Left lung (tissue), 10 donors: Measurements from ENCODE around the gene IDH1. TPM values are rescaled to one million over a fixed set of nuclear protein-coding genes. Genes with fewer than 3 reads are reported as not detected.
"Not testable (repeated sequence)": the region's sequence is repeated elsewhere in the genome, so short reads cannot be mapped to it uniquely, and the experiment has no call there.

Source experiments
- ATAC-seq: fragments of 200-7000 bp; cut with Tn5 transposase; one replicate; pipeline ENCODE4 v1.9.1; 2020; ENCODE audit warnings: moderate library complexity
- DNase-seq, 4 donors: peaks; one replicate each; pipeline ENCODE4 v3.0.0-alpha.2; 2013 to 2020
- H3K27ac ChIP-seq, 2 donors: fragments of 200-600 bp; sonication (generic) in 1 of 2; one replicate each; pipeline versions ENCODE4 v1.5.0 to v1.8.0; 2020 to 2021
- H3K27me3 ChIP-seq, 2 donors: fragments of 200-600 bp; sonication (generic) in 1 of 2; one replicate each; pipeline versions ENCODE4 v1.5.0 to v1.8.0; 2020 to 2021
- H3K36me3 ChIP-seq, 2 donors: fragments of 200-600 bp; sonication (generic) in 1 of 2; one replicate each; pipeline versions ENCODE4 v1.5.0 to v1.8.0; 2020 to 2021
- H3K4me1 ChIP-seq, 2 donors: fragments of 200-600 bp; one replicate each; pipeline ENCODE4 v1.8.0; 2021
- H3K4me3 ChIP-seq, 2 donors: fragments of 200-600 bp; sonication (generic) in 1 of 2; one replicate each; pipeline versions ENCODE4 v1.5.0 to v1.8.0; 2020 to 2021; ENCODE audit warnings: mild to moderate bottlenecking in 1 of 2
- H3K9me3 ChIP-seq, 2 donors: fragments of 200-600 bp; sonication (generic) in 1 of 2; one replicate each; pipeline versions ENCODE4 v1.5.0 to v1.8.0; 2020 to 2021
- intact Hi-C, 2 donors: fragments of 100-400 bp; cut with DNase I; formaldehyde crosslinking; loops; one replicate each; pipeline versions ENCODE4 v1.11.2 to v1.14.2; 2022
- polyA plus RNA-seq, 6 donors: library from polyadenylated mRNA; unstranded; fragments of 120-200 nt; gene quantifications; one replicate each; pipeline ENCODE4 v1.2.1, GENCODE V29; 2013; ENCODE audit not compliant: insufficient read length in 6 of 6
- total RNA-seq, 2 donors: library from RNA; stranded (reverse); fragmentation: NEBNext Ultra II Directional; extraction: Animal tissue kit (Norgen Biotek cat#: 25700); gene quantifications; one replicate each; pipeline ENCODE4 v1.2.1, GENCODE V29; 2021
- TF ChIP-seq, protein P1 (sequence below), 2 donors: fragments of 200-600 bp; sonication (generic) in 1 of 2; IDR thresholded peaks; one replicate each; pipeline versions ENCODE4 v1.5.0 to v1.8.0; 2021; ENCODE audit warnings: antibody characterized with exemption in 2 of 2
- donor health status: DM: no; HTN: yes; CAD: no.
- donor health status: DM: no; HTN: no; CAD: no.

IDH1 gene
- total and polyA plus RNA-seq, 8 donors: 79.7 to 213 (median 91.5) TPM

DNA sequence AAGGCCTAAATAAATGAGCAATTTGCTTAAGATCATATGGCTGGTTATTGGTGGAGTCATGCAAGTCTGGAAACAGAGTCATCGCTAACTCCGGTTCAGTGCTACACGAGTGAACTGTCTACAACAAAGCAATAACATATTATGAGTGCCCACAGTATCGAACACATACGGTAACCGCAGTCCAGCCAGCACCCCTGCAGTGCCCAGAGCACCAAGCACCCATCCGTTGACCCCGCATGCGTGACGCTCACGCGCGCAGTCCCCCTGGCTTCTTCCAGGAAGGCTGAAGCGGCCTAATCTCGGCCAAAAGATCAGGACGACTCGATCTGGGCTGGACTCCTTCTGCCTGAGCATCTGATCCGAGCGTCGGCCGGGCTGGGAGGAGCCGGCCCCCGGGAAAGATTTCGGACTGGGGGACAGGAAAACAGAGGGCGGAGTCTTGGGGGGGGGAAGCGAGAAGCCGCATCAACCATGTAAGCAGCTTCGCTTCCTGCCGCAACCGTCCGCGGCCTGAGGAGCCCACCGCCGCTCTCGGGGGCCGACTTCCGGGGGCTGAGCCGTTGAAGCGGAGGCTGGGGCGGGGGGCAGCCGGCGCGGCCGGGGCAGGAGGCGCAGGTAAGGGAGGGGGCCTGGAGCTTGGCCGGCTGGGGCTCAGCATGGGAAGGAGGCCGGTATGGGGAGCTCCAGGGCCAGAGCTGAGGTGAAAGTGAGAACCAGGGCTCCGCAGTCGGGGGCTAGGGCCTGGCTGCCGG, 11.1 kb upstream of the IDH1 start, which contains the start of gene PIKFYVE:
Gene PIKFYVE, plus strand, starts transcription at position 455 of the 752 bp plus-strand sequence. CDS start 5,265 bp downstream, outside the sequence.
- H3K27me3 ChIP-seq: no peaks in the 10 kb centered on the region
- DNase-seq (peak; percentile 95 to 98 (median 96)), ATAC-seq (peak; percentile 98)
- no peaks in the 10 kb centered on the region for H3K36me3 ChIP-seq
- H3K27ac ChIP-seq: peak within 1 kb of the TSS; percentile 96 to 97
- peaks cover 15 to 41% of the 10 kb centered on the region in 2 donors for H3K4me1 ChIP-seq
- TF ChIP-seq, protein P1, sequence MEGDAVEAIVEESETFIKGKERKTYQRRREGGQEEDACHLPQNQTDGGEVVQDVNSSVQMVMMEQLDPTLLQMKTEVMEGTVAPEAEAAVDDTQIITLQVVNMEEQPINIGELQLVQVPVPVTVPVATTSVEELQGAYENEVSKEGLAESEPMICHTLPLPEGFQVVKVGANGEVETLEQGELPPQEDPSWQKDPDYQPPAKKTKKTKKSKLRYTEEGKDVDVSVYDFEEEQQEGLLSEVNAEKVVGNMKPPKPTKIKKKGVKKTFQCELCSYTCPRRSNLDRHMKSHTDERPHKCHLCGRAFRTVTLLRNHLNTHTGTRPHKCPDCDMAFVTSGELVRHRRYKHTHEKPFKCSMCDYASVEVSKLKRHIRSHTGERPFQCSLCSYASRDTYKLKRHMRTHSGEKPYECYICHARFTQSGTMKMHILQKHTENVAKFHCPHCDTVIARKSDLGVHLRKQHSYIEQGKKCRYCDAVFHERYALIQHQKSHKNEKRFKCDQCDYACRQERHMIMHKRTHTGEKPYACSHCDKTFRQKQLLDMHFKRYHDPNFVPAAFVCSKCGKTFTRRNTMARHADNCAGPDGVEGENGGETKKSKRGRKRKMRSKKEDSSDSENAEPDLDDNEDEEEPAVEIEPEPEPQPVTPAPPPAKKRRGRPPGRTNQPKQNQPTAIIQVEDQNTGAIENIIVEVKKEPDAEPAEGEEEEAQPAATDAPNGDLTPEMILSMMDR (IDR thresholded peaks at IDR 0.05): no peak
- H3K4me3 ChIP-seq: peak within 1 kb of the TSS; percentile 97
- no peaks in the 10 kb centered on the region for H3K9me3 ChIP-seq
- intact Hi-C loops: no loop called here

DNA sequence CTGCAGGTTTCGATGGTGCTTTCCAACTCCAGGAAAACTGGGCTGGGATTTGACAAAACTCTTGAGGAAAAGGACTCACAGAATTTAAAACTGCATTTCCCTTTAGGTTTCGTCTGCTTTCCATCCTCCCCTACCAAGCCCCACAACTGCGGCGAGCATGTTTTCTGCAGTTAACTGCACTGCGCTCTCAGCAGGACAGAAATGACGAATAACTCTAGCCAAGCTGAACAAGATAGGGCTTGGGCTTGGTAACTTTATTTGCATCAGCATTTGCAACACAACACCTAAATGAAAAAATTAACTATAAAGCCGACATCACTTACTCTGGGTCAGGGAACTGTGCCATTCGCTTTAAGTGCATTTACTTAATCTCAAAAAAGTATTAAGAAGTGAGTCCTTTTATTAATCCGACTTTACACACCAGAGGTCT, 10.5 kb upstream of the IDH1 start:
- intact Hi-C loops: no loop called here
- no peaks in the 10 kb centered on the region for H3K9me3 ChIP-seq
- peaks cover 15 to 41% of the 10 kb centered on the region in 2 donors for H3K4me1 ChIP-seq
- peak; percentile 61 for ATAC-seq
- peak in 2 of 4 donors; percentile 36 to 52 for DNase-seq
- no peaks in the 10 kb centered on the region for H3K36me3 ChIP-seq
- no peaks in the 10 kb centered on the region for H3K27me3 ChIP-seq
- peak overlapping the region; percentile 96 to 97 for H3K27ac ChIP-seq
- H3K4me3 ChIP-seq: peak overlapping the region; percentile 97
- TF ChIP-seq, protein P1 (IDR thresholded peaks at IDR 0.05): no peak

DNA sequence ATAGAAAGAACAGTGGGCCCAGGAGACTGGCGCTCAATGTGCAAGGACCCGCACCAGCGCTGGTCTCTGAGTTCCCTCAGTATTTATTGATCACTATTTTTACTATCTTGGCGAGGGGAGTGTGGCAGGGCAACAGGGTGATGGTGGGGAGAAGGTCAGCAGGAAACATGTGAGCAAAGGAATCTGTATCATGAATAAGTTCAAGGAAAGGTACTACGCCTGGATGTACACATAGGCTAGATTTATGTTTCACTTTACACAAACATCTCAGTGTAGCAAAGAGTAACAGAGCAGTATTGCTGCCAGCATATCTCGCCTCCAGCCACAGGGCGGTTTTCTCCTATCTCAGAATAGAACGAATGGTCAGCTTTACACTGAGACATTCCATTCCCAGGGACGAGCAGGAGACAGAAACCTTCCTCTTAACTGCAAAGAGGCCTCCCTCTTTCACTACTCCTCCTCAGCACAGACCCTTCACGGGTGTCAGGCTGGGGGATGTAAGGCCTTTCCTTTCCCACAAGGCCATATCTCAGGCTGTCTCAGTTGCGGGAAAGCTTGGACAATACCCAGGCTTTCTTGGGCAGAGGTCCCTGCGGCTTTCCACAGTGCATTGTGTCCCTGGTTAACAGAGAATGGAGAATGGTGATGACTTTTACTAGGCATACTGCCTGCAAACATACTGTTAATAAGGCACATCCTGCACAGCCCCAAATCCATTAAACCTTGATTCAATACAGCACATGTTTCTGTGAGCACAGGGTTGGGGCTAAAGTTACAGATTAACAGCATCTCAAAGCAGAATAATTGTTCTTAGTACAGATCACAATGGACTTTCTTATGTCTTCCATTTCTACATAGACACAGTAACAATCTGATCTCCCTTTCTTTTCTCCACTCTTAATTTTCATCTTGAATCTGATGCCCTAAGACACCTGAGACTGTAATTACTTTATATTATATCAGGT, 2.3 kb upstream of the IDH1 start:
- H3K27ac ChIP-seq, H3K27me3 ChIP-seq, H3K4me3 ChIP-seq, DNase-seq, ATAC-seq, H3K9me3 ChIP-seq, intact Hi-C loops: not testable (repeated sequence)
- H3K4me1 ChIP-seq: peaks cover 0 to 25% of the 10 kb centered on the region in 2 donors
- peaks cover 0 to 13% of the 10 kb centered on the region in 2 donors for H3K36me3 ChIP-seq

DNA sequence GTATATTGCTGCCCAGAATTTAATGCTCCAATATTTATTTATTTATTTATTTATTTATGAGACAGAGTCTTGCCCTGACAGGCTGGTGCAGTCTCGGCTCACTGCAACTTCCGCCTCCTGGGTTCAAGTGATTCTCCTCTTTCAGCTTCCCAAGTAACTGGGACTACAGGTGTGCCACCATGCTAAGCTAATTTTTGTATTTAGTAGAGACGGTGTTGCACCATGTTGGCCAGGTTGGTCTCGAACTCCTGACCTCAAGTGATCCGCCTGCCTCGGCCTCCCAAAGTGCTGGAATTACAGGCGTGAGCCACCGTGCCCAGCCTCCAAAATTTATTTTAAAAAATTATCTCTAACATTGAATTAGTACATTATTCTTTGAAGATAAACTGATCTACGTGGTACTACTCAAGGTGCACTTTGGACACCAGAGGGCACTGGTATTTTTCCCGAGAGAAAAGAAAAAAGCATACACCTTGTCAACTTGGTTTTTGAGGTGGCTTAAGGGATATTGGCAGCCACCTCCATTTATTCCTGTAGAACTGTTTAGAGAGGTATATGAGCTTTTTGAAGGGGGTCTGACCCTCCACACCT, 1.4 kb upstream of the IDH1 start:
- Histone ChIP-seq H3K27me3 (no peaks in the 10 kb centered on the region), H3K4me3 (no peak overlapping the region), H3K27ac (no peak overlapping the region), H3K9me3 (no peaks in the 10 kb centered on the region), H3K36me3 (peaks cover 0 to 21% of the 10 kb centered on the region in 2 donors), H3K4me1 (peaks cover 0 to 33% of the 10 kb centered on the region in 2 donors)
- intact Hi-C loops: no loop called here
- ATAC-seq: no peak
- TF ChIP-seq, protein P1 (IDR thresholded peaks at IDR 0.05): no peak
- DNase-seq: no peak

DNA sequence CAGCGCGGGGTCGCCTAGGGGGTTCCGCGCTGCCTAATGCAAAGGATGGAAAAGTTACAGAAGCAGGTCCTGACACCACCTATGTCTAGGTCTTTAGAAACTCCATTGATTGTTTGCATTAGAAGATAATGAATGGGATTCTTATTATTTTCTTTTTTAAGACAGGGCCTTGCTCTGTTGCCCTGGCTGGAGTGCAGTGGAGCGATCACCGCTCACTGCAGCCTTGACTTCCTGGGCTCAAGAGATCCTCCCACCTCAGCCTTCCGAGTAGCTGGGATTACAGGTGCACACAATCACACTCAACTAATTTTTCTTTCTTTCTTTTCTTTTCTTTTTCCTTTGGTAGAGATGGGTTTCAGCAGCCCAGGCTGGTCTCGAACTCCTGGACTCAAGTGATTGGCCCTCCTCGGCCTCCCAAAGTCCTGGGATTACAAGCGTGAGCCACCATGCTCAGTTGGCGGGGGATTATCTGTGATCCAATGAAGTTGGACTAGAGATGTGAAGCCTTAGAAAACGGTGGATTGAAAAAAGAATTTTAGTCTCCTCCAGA, 761 bp upstream of the IDH1 start:
- peaks cover 0 to 40% of the 10 kb centered on the region in 2 donors for H3K4me1 ChIP-seq
- peak overlapping the region; percentile 74 to 85 for H3K27ac ChIP-seq
- intact Hi-C loops: no loop called here
- H3K27me3 ChIP-seq: no peaks in the 10 kb centered on the region
- TF ChIP-seq, protein P1 (IDR thresholded peaks at IDR 0.05): peak in 1 of 2 donors; percentile 4
- H3K9me3 ChIP-seq: no peaks in the 10 kb centered on the region
- H3K36me3 ChIP-seq: peaks cover 0 to 28% of the 10 kb centered on the region in 2 donors
- peak overlapping the region; percentile 75 to 95 for H3K4me3 ChIP-seq
- ATAC-seq: no peak
- no peak for DNase-seq
